ENCODE measurements around the gene CST7.

CST7 gene

GRCh38 chr20:24970754-24971153 lies 21.7 kb downstream of the CST7 start:
- TF ChIP-seq CTCF (IDR thresholded peaks at IDR 0.05; ENCODE audit: low read depth, low read length, missing control alignments), result no peak
- no peak for DNase-seq (ENCODE audit: low read depth)
- H3K4me3 ChIP-seq (ENCODE audit: low read depth, low read length), result no peak overlapping the region
- in situ Hi-C loops (cut with HindIII; ENCODE audit: low sequenced_read_pairs), result no loop called here

GRCh38 chr20:24971376-24972101 lies 22.5 kb downstream of the CST7 start:
- DNase-seq (ENCODE audit: low read depth), result no peak
- TF ChIP-seq CTCF (IDR thresholded peaks at IDR 0.05; ENCODE audit: low read depth, low read length, missing control alignments), result no peak
- in situ Hi-C loops (cut with HindIII; ENCODE audit: low sequenced_read_pairs), result no loop called here
- no peak overlapping the region for H3K4me3 ChIP-seq (ENCODE audit: low read depth, low read length)

GRCh38 chr20:24972341-24972740 lies 23.3 kb downstream of the CST7 start:
- in situ Hi-C loops (cut with HindIII; ENCODE audit: low sequenced_read_pairs), result no loop called here
- no peak overlapping the region for H3K4me3 ChIP-seq (ENCODE audit: low read depth, low read length)
- TF ChIP-seq CTCF (IDR thresholded peaks at IDR 0.05; ENCODE audit: low read depth, low read length, missing control alignments), result no peak
- no peak for DNase-seq (ENCODE audit: low read depth)

- in situ Hi-C loops (cut with HindIII; ENCODE audit: low sequenced_read_pairs), result loop anchor here (25.0 kb wide), 1 partner anchor 185 kb away; no protein-coding TSS in a partner anchor
- H3K4me3 ChIP-seq (ENCODE audit: low read depth, low read length), result no peak overlapping the region
- no peak for TF ChIP-seq CTCF (IDR thresholded peaks at IDR 0.05; ENCODE audit: low read depth, low read length, missing control alignments)
- no peak for DNase-seq (ENCODE audit: low read depth)
These were observed 28.3 kb downstream of the CST7 start for GRCh38 chr20:24977336-24977735.

- in situ Hi-C loops (cut with HindIII; ENCODE audit: low sequenced_read_pairs), result loop anchor here (25.0 kb wide), 1 partner anchor 185 kb away; no protein-coding TSS in a partner anchor
- DNase-seq (ENCODE audit: low read depth), result no peak
- no peak overlapping the region for H3K4me3 ChIP-seq (ENCODE audit: low read depth, low read length)
- no peak for TF ChIP-seq CTCF (IDR thresholded peaks at IDR 0.05; ENCODE audit: low read depth, low read length, missing control alignments)
These were observed 28.7 kb downstream of the CST7 start for GRCh38 chr20:24977797-24978196.

- in situ Hi-C loops (cut with HindIII; ENCODE audit: low sequenced_read_pairs), result loop anchor here (25.0 kb wide), 1 partner anchor 184 kb away; no protein-coding TSS in a partner anchor
These were observed 29.4 kb downstream of the CST7 start for GRCh38 chr20:24978513-24978912.

More at GRCh38 chr20:24978513-24978912, 29.4 kb downstream of the CST7 start:
- H3K4me3 ChIP-seq (ENCODE audit: low read depth, low read length), result no peak overlapping the region
- no peak for DNase-seq (ENCODE audit: low read depth)
- no peak for TF ChIP-seq CTCF (IDR thresholded peaks at IDR 0.05; ENCODE audit: low read depth, low read length, missing control alignments)

Data from astrocyte of the cerebellum (primary cell).